ENCODE measurements around the gene PRR16.

GRCh38 chr5:120690621-120691407 is 226.7 kb downstream of the PRR16 start:
- TF ChIP-seq POLR2A (IDR thresholded peaks at IDR 0.05) = no peak
- TF ChIP-seq CTCF (IDR thresholded peaks at IDR 0.05) = no peak

Data from lower leg skin (tissue), 3 donors.